ENCODE measurements around the gene ACTRT3.
"Not testable (repeated sequence)": the region's sequence is repeated elsewhere in the genome, so short reads cannot be mapped to it uniquely, and the experiment has no call there.

Gene ACTRT3

GRCh38 chr3:169772897-169773816, 3.8 kb upstream of the ACTRT3 start, which contains the start of gene MYNN:
Gene MYNN (plus strand): TSS chr3:169773396. CDS start chr3:169774296, 900 bp downstream.
- peak; percentile 79 for FAIRE-seq

GRCh38 chr3:169772305-169772896, 3.0 kb upstream of the ACTRT3 start:
- FAIRE-seq (no peak), DNase-seq (ENCODE audit: low spot score) (peak; percentile 65)

More at GRCh38 chr3:169772897-169773816, 3.8 kb upstream of the ACTRT3 start, which contains the start of gene MYNN:
- DNase-seq (ENCODE audit: low spot score): peak; percentile 76

GRCh38 chr3:169771497-169772304, 2.3 kb upstream of the ACTRT3 start:
- no peak for FAIRE-seq
- DNase-seq (ENCODE audit: low spot score): peak; percentile 54

- FAIRE-seq (no peak), DNase-seq (ENCODE audit: low spot score) (no peak)
Measured at GRCh38 chr3:169764882-169765612, 4.3 kb downstream of the ACTRT3 start, which contains the start of gene TERC. Gene TERC (minus strand): TSS chr3:169765060.

- DNase-seq (ENCODE audit: low spot score): no peak
- no peak for FAIRE-seq
Measured at GRCh38 chr3:169764312-169764881, 5.0 kb downstream of the ACTRT3 start.

- no peak for FAIRE-seq
- peak; percentile 41 for DNase-seq (ENCODE audit: low spot score)
Measured at GRCh38 chr3:169760479-169760878, 8.9 kb downstream of the ACTRT3 start.

GRCh38 chr3:169759256-169759655, 10.1 kb downstream of the ACTRT3 start:
- DNase-seq (ENCODE audit: low spot score): no peak
- FAIRE-seq: no peak

GRCh38 chr3:169758359-169758994, 10.9 kb downstream of the ACTRT3 start:
- no peak for FAIRE-seq
- DNase-seq (ENCODE audit: low spot score): no peak

- DNase-seq (ENCODE audit: low spot score) (no peak), FAIRE-seq (no peak)
Measured at GRCh38 chr3:169755488-169755887, 13.9 kb downstream of the ACTRT3 start.

GRCh38 chr3:169754711-169755110, 14.7 kb downstream of the ACTRT3 start:
- FAIRE-seq (no peak), DNase-seq (ENCODE audit: low spot score) (no peak)

GRCh38 chr3:169751875-169752274, 17.5 kb downstream of the ACTRT3 start:
- DNase-seq (ENCODE audit: low spot score) (no peak), FAIRE-seq (no peak)

GRCh38 chr3:169750665-169751064, 18.7 kb downstream of the ACTRT3 start:
- no peak for FAIRE-seq
- no peak for DNase-seq (ENCODE audit: low spot score)

GRCh38 chr3:169748670-169749069, 20.7 kb downstream of the ACTRT3 start:
- FAIRE-seq (no peak), DNase-seq (ENCODE audit: low spot score) (no peak)

GRCh38 chr3:169746924-169747323, 22.4 kb downstream of the ACTRT3 start:
- no peak for FAIRE-seq

GRCh38 chr3:169744366-169745054, 24.9 kb downstream of the ACTRT3 start:
- no peak for FAIRE-seq

More at GRCh38 chr3:169746924-169747323, 22.4 kb downstream of the ACTRT3 start:
- DNase-seq (ENCODE audit: low spot score): no peak

GRCh38 chr3:169739067-169739466, 30.3 kb downstream of the ACTRT3 start:
- no peak for FAIRE-seq

More at GRCh38 chr3:169744366-169745054, 24.9 kb downstream of the ACTRT3 start:
- peak; percentile 10 for DNase-seq (ENCODE audit: low spot score)

GRCh38 chr3:169731857-169732256, 37.5 kb downstream of the ACTRT3 start:
- DNase-seq (ENCODE audit: low spot score); FAIRE-seq: not testable (repeated sequence)

More at GRCh38 chr3:169739067-169739466, 30.3 kb downstream of the ACTRT3 start:
- no peak for DNase-seq (ENCODE audit: low spot score)

GRCh38 chr3:169722724-169723123, 46.6 kb downstream of the ACTRT3 start:
- DNase-seq (ENCODE audit: low spot score): no peak
- FAIRE-seq: no peak

GRCh38 chr3:169718415-169718814, 50.9 kb downstream of the ACTRT3 start:
- DNase-seq (ENCODE audit: low spot score); FAIRE-seq: not testable (repeated sequence)

Data from urothelium cell line (cell line).